ENCODE results near the gene CHRNB1.

The CHRNB1 gene
- total RNA-seq: 5.4 to 12.1 reads per million in 2 experiments

- DNase-seq (ENCODE audit: low read depth): no peak
Observed at GRCh38 chr17:7444682-7445618, at the start of gene CHRNB1. TSS of gene CHRNB1 (plus strand) at chr17:7445061. CDS start at chr17:7445128, 67 bp downstream.

- DNase-seq (ENCODE audit: low read depth): no peak
Observed at GRCh38 chr17:7396147-7396546, 48.7 kb upstream of the CHRNB1 start.

DNA sequence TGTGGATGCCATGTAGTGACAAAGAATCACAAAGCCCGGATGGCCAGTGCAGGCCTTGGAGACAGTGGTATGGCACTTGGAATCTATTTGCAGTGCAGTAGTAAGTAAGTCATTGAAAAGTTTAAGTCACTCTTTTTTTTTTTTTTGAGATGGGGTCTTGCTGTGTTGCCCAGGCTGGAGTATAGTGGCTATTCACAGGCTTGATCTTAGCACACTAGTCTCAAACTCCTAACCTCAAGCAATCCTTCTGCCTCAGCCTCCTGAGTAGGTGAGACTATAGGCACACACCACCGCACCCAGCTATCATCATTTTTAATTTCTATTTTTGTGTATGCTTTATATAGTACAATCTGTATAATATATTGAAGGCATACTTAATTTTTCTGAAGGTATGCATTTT lies 46.2 kb upstream of the CHRNB1 start:
- DNase-seq (ENCODE audit: low read depth): no peak

DNA sequence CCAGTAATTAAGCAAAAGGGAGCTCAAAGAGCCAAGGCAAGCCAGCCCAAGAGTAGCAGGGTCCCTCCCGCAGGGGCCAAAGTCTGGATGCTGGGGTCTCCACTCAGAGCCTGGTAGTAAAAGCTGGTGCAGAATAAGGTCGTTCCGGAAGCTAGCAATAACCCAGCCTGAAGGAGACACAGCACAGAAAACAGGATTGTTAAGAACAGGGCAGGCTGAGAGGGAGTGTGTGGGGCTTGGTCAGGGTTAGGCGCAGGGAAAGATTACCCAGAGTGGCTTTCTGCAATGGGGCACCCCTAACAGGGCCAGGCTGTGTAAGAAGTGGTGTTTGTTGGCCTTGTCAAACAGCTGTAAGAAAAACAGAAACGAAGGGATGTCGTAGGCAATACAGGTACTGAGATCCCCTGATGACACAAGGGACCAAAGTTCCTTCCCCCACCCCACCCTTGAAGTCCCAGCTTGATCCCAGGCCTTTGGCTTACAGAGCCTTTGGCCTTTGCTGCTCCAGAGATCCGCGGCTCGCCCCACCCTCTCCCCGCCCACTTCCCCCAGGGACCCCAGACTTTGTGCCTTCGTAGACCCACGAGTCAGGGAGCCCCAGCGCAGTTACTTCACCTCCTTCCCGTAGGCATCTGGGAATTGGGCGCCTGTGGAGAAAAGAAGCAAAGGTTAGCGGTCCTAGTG lies 41.7 kb upstream of the CHRNB1 start:
- DNase-seq (ENCODE audit: low read depth): peak; percentile 12

GRCh38 chr17:7403727-7403976 lies 41.2 kb upstream of the CHRNB1 start:
- no peak for DNase-seq (ENCODE audit: low read depth)

GRCh38 chr17:7403977-7404736 lies 40.7 kb upstream of the CHRNB1 start, which contains the start of gene TMEM256:
TSS of gene TMEM256 (minus strand) at chr17:7404097. CDS start at chr17:7404084, 13 bp downstream.
- DNase-seq (ENCODE audit: low read depth): peak; percentile 95

DNA sequence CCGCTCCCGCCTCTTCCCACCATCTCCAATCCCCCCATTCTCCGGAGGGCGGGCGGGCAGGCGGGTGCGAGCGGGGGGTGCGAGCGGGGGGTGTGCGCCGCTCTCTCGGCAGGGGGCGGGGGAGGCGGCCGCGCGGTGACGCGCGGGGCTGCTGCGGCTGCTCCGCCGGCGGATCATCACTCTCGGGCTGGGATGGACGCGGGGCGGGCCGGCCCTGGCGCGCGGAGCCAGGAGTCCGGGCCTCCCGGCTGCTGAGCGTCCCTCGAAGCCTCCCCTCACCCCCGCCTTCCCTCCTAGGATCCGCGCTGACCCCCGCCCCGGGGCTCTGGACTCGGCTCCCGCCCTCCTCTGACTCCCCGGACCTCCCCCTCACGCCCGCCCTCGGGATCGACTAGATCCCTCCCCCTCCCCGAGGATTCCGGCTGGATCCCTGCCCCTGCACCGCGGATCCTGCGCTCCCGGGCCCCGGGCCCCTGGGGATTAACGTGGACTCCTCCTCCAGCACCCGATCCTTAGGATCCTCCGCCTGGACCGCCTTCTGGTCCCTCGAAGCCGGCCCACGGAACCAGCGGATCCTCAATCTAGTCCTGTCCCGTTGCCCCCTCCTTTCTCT lies 40.0 kb upstream of the CHRNB1 start:
- peak; percentile 65 for DNase-seq (ENCODE audit: low read depth)

DNA sequence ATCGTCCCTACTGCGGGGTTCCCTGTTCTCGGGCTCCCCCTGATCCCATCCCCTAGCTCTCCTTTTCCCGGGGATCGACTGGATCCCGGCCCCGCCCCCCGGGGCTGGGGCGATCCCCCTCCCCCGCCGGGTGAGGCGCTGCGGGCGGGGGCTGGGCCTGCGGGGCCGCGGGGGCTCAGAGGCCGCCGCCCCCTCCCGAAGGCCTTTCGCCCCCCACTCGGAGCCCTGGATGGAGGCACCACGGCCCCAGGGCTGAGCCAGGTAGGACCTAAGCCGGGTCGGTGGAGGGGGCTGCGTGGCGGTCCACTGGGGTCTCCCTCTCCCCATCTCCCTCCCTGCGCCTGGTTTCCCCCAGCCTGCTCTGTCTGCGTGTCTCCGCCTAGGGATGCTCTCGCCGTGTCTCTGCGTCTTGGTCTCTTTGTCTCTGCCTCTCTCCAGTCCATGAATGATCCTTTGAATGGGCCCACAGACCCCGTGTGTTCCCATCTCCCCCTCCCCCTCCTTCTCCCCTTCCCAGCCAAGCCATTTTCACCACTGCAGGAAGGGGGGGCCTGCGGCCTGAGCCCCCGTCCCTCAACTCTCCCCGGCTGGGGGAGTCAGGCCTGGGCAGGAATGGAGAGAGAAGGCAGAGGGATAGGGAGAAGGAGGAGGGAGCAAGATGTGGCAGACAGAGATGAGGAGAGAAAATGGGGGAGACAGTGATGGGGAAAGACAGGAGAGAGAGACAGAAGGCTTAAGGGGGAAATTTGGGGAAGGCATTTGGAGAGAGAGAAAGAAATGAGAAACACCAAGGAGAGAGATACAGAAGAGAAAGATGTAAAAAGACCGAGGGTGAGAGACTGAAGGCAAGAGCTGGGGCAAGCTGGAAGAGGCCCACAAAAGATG lies 39.3 kb upstream of the CHRNB1 start:
- DNase-seq (ENCODE audit: low read depth): no peak

- no peak for DNase-seq (ENCODE audit: low read depth)
Observed at GRCh38 chr17:7406235-7406825, 38.5 kb upstream of the CHRNB1 start.

GRCh38 chr17:7407082-7407481 lies 37.8 kb upstream of the CHRNB1 start:
- no peak for DNase-seq (ENCODE audit: low read depth)

GRCh38 chr17:7407485-7408251 lies 37.2 kb upstream of the CHRNB1 start, which contains the start of gene NLGN2:
TSS of gene NLGN2 (plus strand) at chr17:7407845. CDS start at chr17:7408256, 411 bp downstream.
- no peak for DNase-seq (ENCODE audit: low read depth)

DNA sequence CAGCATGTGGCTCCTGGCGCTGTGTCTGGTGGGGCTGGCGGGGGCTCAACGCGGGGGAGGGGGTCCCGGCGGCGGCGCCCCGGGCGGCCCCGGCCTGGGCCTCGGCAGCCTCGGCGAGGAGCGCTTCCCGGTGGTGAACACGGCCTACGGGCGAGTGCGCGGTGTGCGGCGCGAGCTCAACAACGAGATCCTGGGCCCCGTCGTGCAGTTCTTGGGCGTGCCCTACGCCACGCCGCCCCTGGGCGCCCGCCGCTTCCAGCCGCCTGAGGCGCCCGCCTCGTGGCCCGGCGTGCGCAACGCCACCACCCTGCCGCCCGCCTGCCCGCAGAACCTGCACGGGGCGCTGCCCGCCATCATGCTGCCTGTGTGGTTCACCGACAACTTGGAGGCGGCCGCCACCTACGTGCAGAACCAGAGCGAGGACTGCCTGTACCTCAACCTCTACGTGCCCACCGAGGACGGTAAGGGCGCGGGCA lies 36.6 kb upstream of the CHRNB1 start:
- DNase-seq (ENCODE audit: low read depth): no peak

- DNase-seq (ENCODE audit: low read depth): no peak
Observed at GRCh38 chr17:7408863-7409262, 36.0 kb upstream of the CHRNB1 start.

GRCh38 chr17:7409716-7410115 lies 35.1 kb upstream of the CHRNB1 start:
- DNase-seq (ENCODE audit: low read depth): no peak

DNA sequence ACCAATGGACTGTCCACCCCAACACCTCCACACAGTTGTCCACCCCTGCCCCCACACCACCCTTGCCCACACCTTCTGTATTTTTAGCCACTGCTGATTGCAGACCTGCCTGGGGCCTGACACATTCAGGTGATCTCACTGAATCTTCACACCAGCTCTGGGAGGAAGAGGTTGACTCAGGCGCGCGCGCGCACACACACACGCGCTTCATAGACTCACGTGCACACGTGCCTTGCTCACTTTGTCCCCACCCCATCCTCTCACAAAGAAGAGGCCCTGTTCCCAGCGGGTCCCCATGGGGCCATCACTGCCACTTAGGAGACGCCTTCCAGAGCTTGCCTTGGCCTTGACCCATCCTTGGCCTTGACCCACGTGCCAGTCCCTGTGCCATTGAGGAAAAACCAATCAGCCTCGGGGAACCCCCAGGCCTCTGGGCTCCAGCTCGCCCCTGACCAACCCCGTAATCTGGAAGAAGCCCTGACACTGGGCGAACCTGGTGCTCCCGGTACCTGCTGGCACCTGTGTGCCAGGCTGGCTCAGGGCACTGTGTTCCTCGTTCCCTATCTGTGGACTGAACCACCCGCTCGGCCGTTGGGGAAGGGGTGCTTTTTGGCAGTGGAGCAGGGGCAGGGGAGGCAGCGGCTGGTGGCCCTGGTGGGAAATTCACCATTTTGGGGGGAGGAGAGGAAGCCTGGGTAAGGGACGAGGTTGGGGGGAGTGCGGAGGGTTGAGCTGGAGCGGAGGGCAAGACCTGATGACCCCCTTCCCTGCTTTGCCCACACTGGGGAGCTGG lies 34.0 kb upstream of the CHRNB1 start:
- no peak for DNase-seq (ENCODE audit: low read depth)

DNA sequence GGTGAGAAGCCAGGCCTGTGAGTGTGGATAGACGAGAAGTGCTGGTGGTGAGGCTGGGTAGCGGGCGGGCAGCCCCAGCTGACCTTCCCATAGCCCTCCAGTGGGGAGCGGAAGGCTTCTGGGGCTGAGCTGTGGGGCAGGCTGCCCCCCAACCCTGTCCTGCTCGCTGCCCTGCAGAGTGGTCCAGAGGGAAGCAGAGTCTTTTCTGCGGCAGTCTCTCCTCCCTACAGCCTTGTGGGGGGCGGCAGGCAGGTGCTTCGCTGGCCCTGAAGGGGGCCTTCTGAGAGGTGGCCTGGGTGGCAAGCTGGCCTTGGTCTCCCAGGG lies 33.5 kb upstream of the CHRNB1 start:
- no peak for DNase-seq (ENCODE audit: low read depth)

DNA sequence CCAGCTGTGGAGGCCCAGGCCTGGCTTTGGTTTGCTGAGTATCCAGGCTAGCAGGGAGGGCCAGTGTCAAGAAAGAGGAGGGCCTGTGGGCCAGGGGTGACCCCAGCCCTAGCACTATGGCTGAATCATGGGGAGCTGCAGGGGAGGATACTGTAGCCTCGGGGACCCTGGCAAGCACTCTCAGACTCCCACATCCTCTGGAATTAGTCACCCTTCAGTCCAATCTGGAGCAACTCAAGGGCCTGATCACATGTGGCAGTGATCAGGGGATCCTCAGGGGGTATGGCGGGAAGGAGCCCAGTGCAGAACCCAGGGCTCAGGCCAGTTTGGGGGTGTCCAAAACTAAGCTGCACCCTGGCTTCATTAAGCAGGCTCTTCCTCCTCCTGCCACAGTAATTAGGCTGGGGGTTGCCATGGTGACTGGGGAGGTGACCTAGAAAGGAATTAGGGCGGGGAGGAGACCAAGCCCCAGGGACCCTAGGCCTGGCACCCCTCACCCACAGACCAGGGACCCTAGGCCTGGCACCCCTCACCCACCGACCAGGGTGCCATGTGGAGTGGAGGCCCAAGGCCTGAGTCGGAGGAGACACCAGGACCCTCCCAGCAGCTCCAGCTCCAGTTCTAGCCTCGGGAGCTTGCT lies 31.4 kb upstream of the CHRNB1 start:
- DNase-seq (ENCODE audit: low read depth): no peak

DNA sequence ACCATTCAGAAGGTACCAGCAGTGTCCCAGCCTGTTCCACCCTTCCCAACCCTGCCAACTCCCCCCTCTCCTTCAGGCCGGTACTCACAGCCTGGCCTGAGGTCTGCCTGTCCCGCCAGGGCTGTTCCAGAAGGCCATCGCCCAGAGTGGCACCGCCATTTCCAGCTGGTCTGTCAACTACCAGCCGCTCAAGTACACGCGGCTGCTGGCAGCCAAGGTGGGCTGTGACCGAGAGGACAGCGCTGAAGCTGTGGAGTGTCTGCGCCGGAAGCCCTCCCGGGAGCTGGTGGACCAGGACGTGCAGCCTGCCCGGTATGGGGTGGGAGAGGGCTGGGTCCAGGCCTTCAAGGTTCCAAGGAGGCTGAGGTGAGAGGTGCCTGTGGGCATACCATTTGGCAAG lies 30.0 kb upstream of the CHRNB1 start:
- no peak for DNase-seq (ENCODE audit: low read depth)

All from T follicular helper cell (primary cell).